ENCODE results near the gene MXI1.

The MXI1 gene

DNA sequence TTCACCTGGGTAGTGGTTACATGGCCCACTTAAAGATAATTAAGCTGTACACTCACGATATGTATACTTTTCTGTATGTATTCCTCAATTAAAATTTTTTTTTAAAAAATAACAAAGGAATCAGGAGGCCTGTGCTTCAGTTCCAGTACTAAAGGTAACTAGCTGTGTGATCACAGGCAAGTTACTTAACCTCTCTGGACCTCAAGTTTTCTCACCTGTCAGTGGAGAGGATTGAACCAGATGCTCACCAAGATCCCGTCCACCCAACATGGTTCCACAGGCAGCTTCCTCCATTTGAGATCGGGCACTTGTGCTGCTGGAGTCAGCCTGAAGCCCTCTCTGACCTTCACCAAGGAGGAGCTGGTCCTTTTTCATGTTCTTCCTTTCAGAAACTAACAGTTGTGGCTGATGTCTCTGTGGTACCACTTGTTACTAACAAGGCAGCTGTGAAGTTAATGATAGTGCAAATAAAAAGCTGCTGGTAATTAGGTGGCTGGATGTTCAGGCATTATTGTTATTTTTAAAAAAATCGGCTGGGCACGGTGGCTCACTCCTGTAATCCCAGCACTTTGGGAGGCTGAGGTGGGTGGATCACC, 126.8 kb downstream of the MXI1 start:
- TF ChIP-seq ZNF565 (CRISPR knock-in tag; conservative IDR thresholded peaks at IDR 0.05; ENCODE audit: low read depth) (no peak), ZFP30 (CRISPR knock-in tag; IDR thresholded peaks at IDR 0.05) (no peak), ZNF8 (CRISPR knock-in tag; IDR thresholded peaks at IDR 0.05) (no peak), BACH2 (CRISPR knock-in tag; IDR thresholded peaks at IDR 0.05; ENCODE audit: borderline replicate concordance) (no peak), CSRNP3 (CRISPR knock-in tag; IDR thresholded peaks at IDR 0.05) (no peak), RARB (CRISPR knock-in tag; IDR thresholded peaks at IDR 0.05) (no peak), ZNF70 (CRISPR knock-in tag; IDR thresholded peaks at IDR 0.05) (no peak), PPARA (CRISPR knock-in tag; IDR thresholded peaks at IDR 0.05; ENCODE audit: borderline replicate concordance) (no peak)
- TF ChIP-seq, protein P1, sequence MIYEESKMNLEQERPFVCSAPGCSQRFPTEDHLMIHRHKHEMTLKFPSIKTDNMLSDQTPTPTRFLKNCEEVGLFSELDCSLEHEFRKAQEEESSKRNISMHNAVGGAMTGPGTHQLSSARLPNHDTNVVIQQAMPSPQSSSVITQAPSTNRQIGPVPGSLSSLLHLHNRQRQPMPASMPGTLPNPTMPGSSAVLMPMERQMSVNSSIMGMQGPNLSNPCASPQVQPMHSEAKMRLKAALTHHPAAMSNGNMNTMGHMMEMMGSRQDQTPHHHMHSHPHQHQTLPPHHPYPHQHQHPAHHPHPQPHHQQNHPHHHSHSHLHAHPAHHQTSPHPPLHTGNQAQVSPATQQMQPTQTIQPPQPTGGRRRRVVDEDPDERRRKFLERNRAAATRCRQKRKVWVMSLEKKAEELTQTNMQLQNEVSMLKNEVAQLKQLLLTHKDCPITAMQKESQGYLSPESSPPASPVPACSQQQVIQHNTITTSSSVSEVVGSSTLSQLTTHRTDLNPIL (CRISPR knock-in tag; IDR thresholded peaks at IDR 0.05; ENCODE audit: low read depth) = no peak
- TF ChIP-seq, protein P2, sequence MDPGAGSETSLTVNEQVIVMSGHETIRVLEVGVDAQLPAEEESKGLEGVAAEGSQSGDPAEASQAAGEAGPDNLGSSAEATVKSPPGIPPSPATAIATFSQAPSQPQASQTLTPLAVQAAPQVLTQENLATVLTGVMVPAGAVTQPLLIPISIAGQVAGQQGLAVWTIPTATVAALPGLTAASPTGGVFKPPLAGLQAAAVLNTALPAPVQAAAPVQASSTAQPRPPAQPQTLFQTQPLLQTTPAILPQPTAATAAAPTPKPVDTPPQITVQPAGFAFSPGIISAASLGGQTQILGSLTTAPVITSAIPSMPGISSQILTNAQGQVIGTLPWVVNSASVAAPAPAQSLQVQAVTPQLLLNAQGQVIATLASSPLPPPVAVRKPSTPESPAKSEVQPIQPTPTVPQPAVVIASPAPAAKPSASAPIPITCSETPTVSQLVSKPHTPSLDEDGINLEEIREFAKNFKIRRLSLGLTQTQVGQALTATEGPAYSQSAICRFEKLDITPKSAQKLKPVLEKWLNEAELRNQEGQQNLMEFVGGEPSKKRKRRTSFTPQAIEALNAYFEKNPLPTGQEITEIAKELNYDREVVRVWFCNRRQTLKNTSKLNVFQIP (CRISPR knock-in tag; IDR thresholded peaks at IDR 0.05; ENCODE audit: borderline replicate concordance, low read depth) = no peak
- no peak for ATAC-seq

DNA sequence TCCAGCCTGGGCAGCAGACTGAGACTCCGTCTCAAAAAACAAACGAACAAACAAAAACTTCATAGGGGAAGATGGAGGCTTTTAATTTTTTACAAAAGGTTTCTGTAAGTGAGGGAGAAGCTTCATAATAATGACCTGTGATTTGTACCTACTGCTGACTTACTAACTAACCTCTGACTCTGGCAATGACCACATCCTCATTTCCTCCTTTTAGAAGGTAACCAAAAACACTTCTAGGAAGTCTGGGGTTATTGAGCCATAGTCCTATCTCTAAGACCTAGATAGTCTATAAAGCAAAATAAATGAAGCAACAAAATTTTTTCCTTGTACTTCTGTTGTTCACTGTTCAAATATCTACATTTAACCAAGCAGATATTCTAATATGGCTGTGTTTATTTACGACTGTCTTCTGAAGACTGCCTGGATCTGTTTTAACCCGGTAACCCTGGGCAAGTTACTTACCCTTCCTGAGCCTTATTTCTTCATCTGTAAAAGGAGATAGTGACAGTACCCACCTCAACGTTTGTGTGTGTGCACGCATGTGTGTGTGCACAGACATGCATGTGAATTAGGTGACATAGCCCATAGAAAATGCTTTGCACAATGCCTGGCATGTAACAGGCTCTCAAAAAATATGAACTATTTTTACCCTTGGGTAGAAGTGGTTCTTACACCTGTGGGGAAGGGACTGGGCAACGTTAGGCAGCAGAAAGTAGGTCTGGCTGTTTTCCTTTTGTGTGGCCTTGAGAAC, 128.1 kb downstream of the MXI1 start:
- TF ChIP-seq ARNTL (CRISPR knock-in tag; IDR thresholded peaks at IDR 0.05; ENCODE audit: borderline replicate concordance, low read depth) = no peak
- TF ChIP-seq ZNF8 (CRISPR knock-in tag; IDR thresholded peaks at IDR 0.05) = no peak
- no peak for TF ChIP-seq ESRRG (CRISPR knock-in tag; IDR thresholded peaks at IDR 0.05)
- no peak for TF ChIP-seq SNAI2 (CRISPR knock-in tag; IDR thresholded peaks at IDR 0.05)
- no peak for TF ChIP-seq CSRNP3 (CRISPR knock-in tag; IDR thresholded peaks at IDR 0.05)
- TF ChIP-seq ZFP30 (CRISPR knock-in tag; IDR thresholded peaks at IDR 0.05) = no peak
- TF ChIP-seq ZNF70 (CRISPR knock-in tag; IDR thresholded peaks at IDR 0.05) = no peak
- TF ChIP-seq, protein P3, sequence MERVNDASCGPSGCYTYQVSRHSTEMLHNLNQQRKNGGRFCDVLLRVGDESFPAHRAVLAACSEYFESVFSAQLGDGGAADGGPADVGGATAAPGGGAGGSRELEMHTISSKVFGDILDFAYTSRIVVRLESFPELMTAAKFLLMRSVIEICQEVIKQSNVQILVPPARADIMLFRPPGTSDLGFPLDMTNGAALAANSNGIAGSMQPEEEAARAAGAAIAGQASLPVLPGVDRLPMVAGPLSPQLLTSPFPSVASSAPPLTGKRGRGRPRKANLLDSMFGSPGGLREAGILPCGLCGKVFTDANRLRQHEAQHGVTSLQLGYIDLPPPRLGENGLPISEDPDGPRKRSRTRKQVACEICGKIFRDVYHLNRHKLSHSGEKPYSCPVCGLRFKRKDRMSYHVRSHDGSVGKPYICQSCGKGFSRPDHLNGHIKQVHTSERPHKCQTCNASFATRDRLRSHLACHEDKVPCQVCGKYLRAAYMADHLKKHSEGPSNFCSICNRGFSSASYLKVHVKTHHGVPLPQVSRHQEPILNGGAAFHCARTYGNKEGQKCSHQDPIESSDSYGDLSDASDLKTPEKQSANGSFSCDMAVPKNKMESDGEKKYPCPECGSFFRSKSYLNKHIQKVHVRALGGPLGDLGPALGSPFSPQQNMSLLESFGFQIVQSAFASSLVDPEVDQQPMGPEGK (CRISPR knock-in tag; IDR thresholded peaks at IDR 0.05; ENCODE audit: borderline replicate concordance) = no peak
- TF ChIP-seq ZC3H10 (CRISPR knock-in tag; IDR thresholded peaks at IDR 0.05) = no peak
- no peak for TF ChIP-seq ZNF565 (CRISPR knock-in tag; conservative IDR thresholded peaks at IDR 0.05; ENCODE audit: low read depth)
- TF ChIP-seq ISL1 (CRISPR knock-in tag; IDR thresholded peaks at IDR 0.05) = no peak
- no peak for TF ChIP-seq TOX (CRISPR knock-in tag; IDR thresholded peaks at IDR 0.05; ENCODE audit: borderline replicate concordance)
- TF ChIP-seq ZFP3 (CRISPR knock-in tag; IDR thresholded peaks at IDR 0.05) = no peak
- TF ChIP-seq PPARA (CRISPR knock-in tag; IDR thresholded peaks at IDR 0.05; ENCODE audit: borderline replicate concordance) = no peak
- TF ChIP-seq, protein P1 (CRISPR knock-in tag; IDR thresholded peaks at IDR 0.05; ENCODE audit: low read depth) = no peak
- TF ChIP-seq TCF4 (CRISPR knock-in tag; IDR thresholded peaks at IDR 0.05; ENCODE audit: borderline replicate concordance) = no peak
- TF ChIP-seq CSDC2 (CRISPR knock-in tag; IDR thresholded peaks at IDR 0.05) = no peak
- ATAC-seq = no peak
